GM18519 (cell line): ENCODE results near the gene KCNJ15.
"Not testable (repeated sequence)": the region's sequence is repeated elsewhere in the genome, so short reads cannot be mapped to it uniquely, and the experiment has no call there.

Experiments
- ATAC-seq: cut with Tn5 transposase; IDR thresholded peaks from one replicate; pipeline ENCODE4 v1.9.1; 2021; ENCODE audit warnings: mild to moderate bottlenecking, moderate library complexity; ENCODE audit not compliant: unreplicated experiment, low FRiP score

Gene KCNJ15

GRCh38 chr21:38243732-38244406, 12.9 kb upstream of the KCNJ15 start:
- no peak for ATAC-seq

- no peak for ATAC-seq
Measured at GRCh38 chr21:38244407-38244787, 12.4 kb upstream of the KCNJ15 start.

GRCh38 chr21:38244885-38245869, 11.6 kb upstream of the KCNJ15 start:
- peak; percentile 86 for ATAC-seq

GRCh38 chr21:38246511-38246910, 10.3 kb upstream of the KCNJ15 start:
- ATAC-seq = no peak

GRCh38 chr21:38247054-38247453, 9.7 kb upstream of the KCNJ15 start:
- not testable (repeated sequence) for ATAC-seq

GRCh38 chr21:38247738-38248510, 8.9 kb upstream of the KCNJ15 start:
- ATAC-seq = no peak

GRCh38 chr21:38249256-38249655, 7.5 kb upstream of the KCNJ15 start:
- peak; percentile 70 for ATAC-seq

- ATAC-seq = no peak
Measured at GRCh38 chr21:38249696-38250278, 7.0 kb upstream of the KCNJ15 start.

GRCh38 chr21:38250991-38251418, 5.8 kb upstream of the KCNJ15 start:
- no peak for ATAC-seq

GRCh38 chr21:38254970-38255369, 1.8 kb upstream of the KCNJ15 start:
- ATAC-seq = no peak

GRCh38 chr21:38255571-38256117, 1.1 kb upstream of the KCNJ15 start:
- no peak for ATAC-seq

- ATAC-seq = no peak
Measured at GRCh38 chr21:38257667-38258066, 876 bp downstream of the KCNJ15 start.

GRCh38 chr21:38258521-38259485, 2.0 kb downstream of the KCNJ15 start:
- no peak for ATAC-seq

- no peak for ATAC-seq
Measured at GRCh38 chr21:38259665-38260064, 2.9 kb downstream of the KCNJ15 start.

- no peak for ATAC-seq
Measured at GRCh38 chr21:38260426-38260825, 3.6 kb downstream of the KCNJ15 start.

GRCh38 chr21:38261851-38262250, 5.1 kb downstream of the KCNJ15 start:
- ATAC-seq = no peak

GRCh38 chr21:38263493-38263892, 6.7 kb downstream of the KCNJ15 start:
- no peak for ATAC-seq

GRCh38 chr21:38264571-38264970, 7.8 kb downstream of the KCNJ15 start:
- ATAC-seq = no peak

GRCh38 chr21:38265166-38265565, 8.4 kb downstream of the KCNJ15 start:
- ATAC-seq = no peak
